Measurements from ENCODE around the gene PALLD.
A peak's percentile ranks its signal among the peaks of the same experiment; 100 is the strongest.
"Not testable (repeated sequence)": the region's sequence is repeated elsewhere in the genome, so short reads cannot be mapped to it uniquely, and the experiment has no call there.

The PALLD gene

GRCh38 chr4:168928875-168929274, 432.0 kb downstream of the PALLD start:
- DNase-seq: no peak

GRCh38 chr4:168930413-168931196, 433.8 kb downstream of the PALLD start:
- no peak for DNase-seq

- no peak for DNase-seq
Measured at GRCh38 chr4:168931215-168931650, 434.4 kb downstream of the PALLD start.

GRCh38 chr4:168932138-168932537, 435.3 kb downstream of the PALLD start:
- no peak for DNase-seq

- DNase-seq: no peak
Measured at GRCh38 chr4:168933423-168933822, 436.6 kb downstream of the PALLD start.

- DNase-seq: not testable (repeated sequence)
Measured at GRCh38 chr4:168937473-168937872, 440.6 kb downstream of the PALLD start.

GRCh38 chr4:168942985-168943384, 446.1 kb downstream of the PALLD start:
- DNase-seq: peak; percentile 10

- no peak for DNase-seq
Measured at GRCh38 chr4:168945291-168945690, 448.4 kb downstream of the PALLD start.

- not testable (repeated sequence) for DNase-seq
Measured at GRCh38 chr4:168952821-168953246, 456.0 kb downstream of the PALLD start.

- DNase-seq: no peak
Measured at GRCh38 chr4:168955674-168956073, 458.8 kb downstream of the PALLD start.

GRCh38 chr4:168960716-168961115, 463.9 kb downstream of the PALLD start:
- DNase-seq: no peak

- no peak for DNase-seq
Measured at GRCh38 chr4:168972596-168972995, 475.7 kb downstream of the PALLD start.
